ENCODE results near the gene FPR1. TPM values are rescaled to one million over a fixed set of nuclear protein-coding genes. Genes with fewer than 3 reads are reported as not detected.

The FPR1 gene
- total and polyA plus RNA-seq, 4 donors, result 2.8 to 558 (median 48.8) TPM

DNA sequence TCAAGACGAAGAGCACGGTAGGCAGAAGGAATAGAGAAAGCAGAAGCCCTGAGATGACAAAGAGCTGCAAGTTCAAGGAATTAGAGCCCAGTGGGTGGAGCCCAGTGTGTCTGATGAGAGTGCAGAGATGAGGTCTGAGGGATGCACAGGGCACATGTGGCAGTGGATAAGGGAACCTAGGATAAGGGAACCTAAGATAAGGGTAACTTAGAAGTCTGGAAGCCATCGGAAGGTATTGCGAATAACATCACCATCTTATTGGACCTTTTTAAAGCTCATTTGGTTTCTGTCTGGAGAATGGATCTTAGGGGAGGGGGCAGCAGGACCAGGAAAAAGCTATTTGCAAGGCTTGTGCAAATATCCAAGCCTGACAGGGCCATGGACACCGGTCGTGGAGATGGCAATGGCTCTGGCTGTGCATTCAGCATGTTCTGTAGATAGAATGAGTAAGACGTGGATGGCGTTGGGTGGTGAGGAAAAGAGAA is 44.6 kb upstream of the FPR1 start:
- 80 to 82% methylated on average over 8 of the region's 8 CpGs for WGBS, 2 donors
- H3K27ac ChIP-seq (ENCODE audit: low read depth in 1 of 2, low read length in 1 of 2), result no peak overlapping the region
- no peak for ATAC-seq (ENCODE audit: insufficient read depth, low FRiP score)

DNA sequence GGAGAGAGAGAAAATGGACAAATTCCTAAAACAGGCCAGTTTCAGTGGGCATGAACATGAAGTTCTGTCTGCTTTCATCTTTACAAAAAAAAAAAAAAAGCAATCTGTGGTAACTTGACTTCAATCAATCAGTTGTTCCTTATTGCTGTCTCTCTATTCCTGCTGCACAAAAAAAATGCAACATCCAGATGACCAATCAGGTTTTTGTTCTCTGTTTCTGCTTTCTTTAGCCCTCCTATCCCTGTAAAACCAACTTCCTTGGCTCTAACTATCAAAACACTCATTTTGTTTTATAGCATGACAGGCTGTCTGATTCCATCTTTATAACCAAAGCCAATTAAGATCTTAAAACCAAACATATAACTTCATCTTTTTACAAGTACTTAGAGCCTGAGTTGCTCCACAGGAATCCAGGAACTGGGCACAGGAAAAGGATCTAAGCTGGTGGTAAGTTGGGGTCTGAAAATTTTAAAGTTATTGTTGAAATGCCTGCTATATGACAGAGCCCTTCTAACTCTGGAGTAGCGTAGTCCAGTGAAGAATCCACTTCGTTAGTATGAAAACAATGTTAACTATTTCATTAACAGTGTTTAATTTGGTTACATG is 43.3 kb upstream of the FPR1 start, which contains the start of gene FPR3:
FPR3 (plus strand) TSS at position 273 of the 606 bp plus-strand sequence. CDS start 28,592 bp downstream, outside the sequence.
- TF ChIP-seq, protein P1, sequence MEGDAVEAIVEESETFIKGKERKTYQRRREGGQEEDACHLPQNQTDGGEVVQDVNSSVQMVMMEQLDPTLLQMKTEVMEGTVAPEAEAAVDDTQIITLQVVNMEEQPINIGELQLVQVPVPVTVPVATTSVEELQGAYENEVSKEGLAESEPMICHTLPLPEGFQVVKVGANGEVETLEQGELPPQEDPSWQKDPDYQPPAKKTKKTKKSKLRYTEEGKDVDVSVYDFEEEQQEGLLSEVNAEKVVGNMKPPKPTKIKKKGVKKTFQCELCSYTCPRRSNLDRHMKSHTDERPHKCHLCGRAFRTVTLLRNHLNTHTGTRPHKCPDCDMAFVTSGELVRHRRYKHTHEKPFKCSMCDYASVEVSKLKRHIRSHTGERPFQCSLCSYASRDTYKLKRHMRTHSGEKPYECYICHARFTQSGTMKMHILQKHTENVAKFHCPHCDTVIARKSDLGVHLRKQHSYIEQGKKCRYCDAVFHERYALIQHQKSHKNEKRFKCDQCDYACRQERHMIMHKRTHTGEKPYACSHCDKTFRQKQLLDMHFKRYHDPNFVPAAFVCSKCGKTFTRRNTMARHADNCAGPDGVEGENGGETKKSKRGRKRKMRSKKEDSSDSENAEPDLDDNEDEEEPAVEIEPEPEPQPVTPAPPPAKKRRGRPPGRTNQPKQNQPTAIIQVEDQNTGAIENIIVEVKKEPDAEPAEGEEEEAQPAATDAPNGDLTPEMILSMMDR (IDR thresholded peaks at IDR 0.05; ENCODE audit: control extremely low read depth, extremely low read depth), result no peak
- 55 to 70% methylated on average over 2 of the region's 2 CpGs for WGBS, 2 donors
- Histone ChIP-seq H3K9me3 (ENCODE audit: control insufficient read depth in 4 of 4, insufficient read depth in 3 of 4, low read length in 3 of 4) (peaks cover 0 to 12% (median 0%) of the 10 kb centered on the region in 4 donors), H3K4me3 (no peak within 1 kb of the TSS), H3K36me3 (ENCODE audit: control insufficient read depth in 4 of 4, insufficient read depth in 4 of 4, low read length in 4 of 4) (no peaks in the 10 kb centered on the region), H3K27ac (ENCODE audit: low read depth in 1 of 2, low read length in 1 of 2) (no peak within 1 kb of the TSS), H3K27me3 (ENCODE audit: control insufficient read depth in 3 of 3, insufficient read depth in 3 of 3, low read length in 2 of 3) (peaks cover 0 to 3% (median 0%) of the 10 kb centered on the region in 3 donors), H3K4me1 (ENCODE audit: control insufficient read depth in 5 of 5, insufficient read depth in 5 of 5, low read length in 5 of 5) (peaks cover 0 to 28% (median 8%) of the 10 kb centered on the region in 5 donors), H3K9ac (ENCODE audit: insufficient read depth in 1 of 2, low read length in 2 of 2) (no peak within 1 kb of the TSS)
- ATAC-seq (ENCODE audit: insufficient read depth, low FRiP score) (no peak), DNase-seq (no peak)

More for the DNA sequence above, 44.6 kb upstream of the FPR1 start:
- Histone ChIP-seq H3K36me3 (ENCODE audit: control insufficient read depth in 4 of 4, insufficient read depth in 4 of 4, low read length in 4 of 4) (no peaks in the 10 kb centered on the region), H3K9me3 (ENCODE audit: control insufficient read depth in 4 of 4, insufficient read depth in 3 of 4, low read length in 3 of 4) (peaks cover 0 to 15% (median 0%) of the 10 kb centered on the region in 4 donors), H3K9ac (ENCODE audit: insufficient read depth in 1 of 2, low read length in 2 of 2) (no peak overlapping the region), H3K4me1 (ENCODE audit: control insufficient read depth in 5 of 5, insufficient read depth in 5 of 5, low read length in 5 of 5) (peaks cover 0 to 38% (median 10%) of the 10 kb centered on the region in 5 donors), H3K27me3 (ENCODE audit: control insufficient read depth in 3 of 3, insufficient read depth in 3 of 3, low read length in 2 of 3) (peaks cover 0 to 3% (median 0%) of the 10 kb centered on the region in 3 donors), H3K4me3 (no peak overlapping the region)
- TF ChIP-seq, protein P1 (IDR thresholded peaks at IDR 0.05; ENCODE audit: control extremely low read depth, extremely low read depth), result no peak
- DNase-seq, result no peak

DNA sequence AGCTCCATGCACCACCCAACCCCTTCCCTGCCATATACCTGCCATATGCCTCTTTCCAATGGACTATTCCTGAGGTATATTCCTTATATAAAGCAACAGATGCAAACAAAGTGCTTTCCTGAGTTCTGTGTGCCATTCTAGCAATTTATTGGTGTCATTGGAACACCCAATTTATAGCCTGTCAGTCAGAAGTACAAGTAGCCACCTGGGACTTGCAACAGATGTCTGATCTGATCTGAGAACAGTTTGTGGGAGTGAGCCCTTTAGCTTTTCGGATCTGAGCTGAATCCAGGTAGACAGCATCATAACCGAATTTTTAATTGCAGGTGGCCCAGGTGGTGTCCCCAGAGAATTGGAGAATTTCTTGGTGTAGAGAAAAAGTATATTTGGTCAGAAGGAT is 42.3 kb upstream of the FPR1 start:
- H3K27ac ChIP-seq (ENCODE audit: low read depth in 1 of 2, low read length in 1 of 2), result no peak overlapping the region
- ATAC-seq (ENCODE audit: insufficient read depth, low FRiP score) (no peak), DNase-seq (no peak)
- TF ChIP-seq, protein P1 (IDR thresholded peaks at IDR 0.05; ENCODE audit: control extremely low read depth, extremely low read depth), result no peak
- 87 to 95% methylated on average over 2 of the region's 2 CpGs for WGBS, 2 donors
- H3K36me3 ChIP-seq (ENCODE audit: control insufficient read depth in 4 of 4, insufficient read depth in 4 of 4, low read length in 4 of 4), result no peaks in the 10 kb centered on the region
- H3K9ac ChIP-seq (ENCODE audit: insufficient read depth in 1 of 2, low read length in 2 of 2), result no peak overlapping the region
- peaks cover 0 to 3% (median 0%) of the 10 kb centered on the region in 3 donors for H3K27me3 ChIP-seq (ENCODE audit: control insufficient read depth in 3 of 3, insufficient read depth in 3 of 3, low read length in 2 of 3)
- H3K9me3 ChIP-seq (ENCODE audit: control insufficient read depth in 4 of 4, insufficient read depth in 3 of 4, low read length in 3 of 4), result peaks cover 0 to 13% (median 0%) of the 10 kb centered on the region in 4 donors
- no peak overlapping the region for H3K4me3 ChIP-seq
- H3K4me1 ChIP-seq (ENCODE audit: control insufficient read depth in 5 of 5, insufficient read depth in 5 of 5, low read length in 5 of 5), result peaks cover 0 to 19% (median 4%) of the 10 kb centered on the region in 5 donors

Measured in lung (tissue), 12 donors.